OCI-LY1 (cell line): ENCODE data around the gene COLEC12.

ENCODE experiments used
- H2AFZ ChIP-seq: fragments of 200-600 bp; sonication (generic), shearing (Covaris generic); 2 replicates; pipeline ENCODE4 v1.6.0; 2014; ENCODE audit warnings: antibody characterized with exemption, mild to moderate bottlenecking, low read length
- H3F3A ChIP-seq: fragments of 200-600 bp; sonication (generic), shearing (Covaris generic); 2 replicates; pipeline ENCODE4 v1.6.0; 2014; ENCODE audit warnings: mild to moderate bottlenecking, antibody characterized with exemption, low read length, moderate library complexity; ENCODE audit not compliant: insufficient read depth
- H3K27ac ChIP-seq: fragments of 200-600 bp; sonication (generic); 2 replicates; pipeline ENCODE4 v1.5.1; 2014; ENCODE audit warnings: low read length, mixed run types, mild to moderate bottlenecking, low read depth; ENCODE audit not compliant: poor library complexity, severe bottlenecking
- H3K27me3 ChIP-seq: fragments of 200-600 bp; sonication (generic); 2 replicates; pipeline ENCODE4 v1.6.0; 2014; ENCODE audit warnings: antibody characterized with exemption, mild to moderate bottlenecking, low read length, moderate library complexity; ENCODE audit not compliant: insufficient read depth
- H3K36me3 ChIP-seq: fragments of 200-600 bp; sonication (generic); 2 replicates; pipeline ENCODE4 v1.6.1; 2014; ENCODE audit warnings: mild to moderate bottlenecking, antibody characterized with exemption, low read length, moderate library complexity, mixed read lengths; ENCODE audit not compliant: insufficient read depth
- H3K4me1 ChIP-seq: fragments of 200-600 bp; sonication (generic); 2 replicates; pipeline ENCODE4 v1.5.1; 2014; ENCODE audit warnings: mild to moderate bottlenecking, low read length, moderate library complexity; ENCODE audit not compliant: insufficient read depth, severe bottlenecking
- H3K4me2 ChIP-seq: fragments of 200-600 bp; sonication (generic), shearing (Covaris generic); 2 replicates; pipeline ENCODE4 v1.6.1; 2014; ENCODE audit warnings: low read length
- H3K4me3 ChIP-seq: fragments of 200-600 bp; sonication (generic); 2 replicates; pipeline ENCODE4 v1.5.1; 2014; ENCODE audit warnings: low read length, low read depth, mild to moderate bottlenecking, mixed read lengths; ENCODE audit not compliant: poor library complexity, severe bottlenecking
- H3K79me2 ChIP-seq: fragments of 200-600 bp; shearing (Covaris generic); 2 replicates; pipeline ENCODE4 v1.6.1; 2016; ENCODE audit warnings: mixed run types, low read length, mixed read lengths; ENCODE audit not compliant: insufficient read depth
- H3K9ac ChIP-seq: fragments of 200-600 bp; sonication (generic), shearing (Covaris generic); 2 replicates; pipeline ENCODE4 v1.6.1; 2014; ENCODE audit warnings: mild to moderate bottlenecking, low read length, mixed read lengths
- H3K9me2 ChIP-seq: fragments of 200-600 bp; sonication (generic), shearing (Covaris generic); 2 replicates; pipeline ENCODE4 v1.6.1; 2014; ENCODE audit warnings: low read depth, mild to moderate bottlenecking, low read length, mixed read lengths
- H3K9me3 ChIP-seq: fragments of 200-600 bp; shearing (Covaris generic); 2 replicates; pipeline ENCODE4 v1.6.1; 2014; ENCODE audit warnings: low read length, mixed read lengths
- H4K20me1 ChIP-seq: fragments of 200-600 bp; sonication (generic), shearing (Covaris generic); 2 replicates; pipeline ENCODE4 v1.6.0; 2016; ENCODE audit warnings: mild to moderate bottlenecking, low read length; ENCODE audit not compliant: insufficient read depth
- CTCF ChIP-seq: fragments of 200-600 bp; sonication (generic), shearing (Covaris generic); IDR thresholded peaks from 2 replicates; pipeline ENCODE4 v1.5.1; 2017; ENCODE audit warnings: mild to moderate bottlenecking, antibody characterized with exemption, low read length, moderate library complexity, mixed read lengths
- EZH2 ChIP-seq: fragments of 200-600 bp; sonication (generic), shearing (Covaris generic); IDR thresholded peaks from 2 replicates; pipeline ENCODE4 v1.8.0; 2017; ENCODE audit warnings: borderline replicate concordance, mixed run types, mild to moderate bottlenecking, antibody characterized with exemption, low read length, moderate library complexity, mixed read lengths

The COLEC12 gene

GRCh38 chr18:507636-508035 lies 7.1 kb upstream of the COLEC12 start:
- TF ChIP-seq CTCF (no peak), EZH2 (no peak)
- H3K4me3 ChIP-seq, result no peak overlapping the region
- no peak overlapping the region for H3K9ac ChIP-seq
- H3K27ac ChIP-seq, result no peak overlapping the region
- no peaks in the 10 kb centered on the region for H3K27me3 ChIP-seq
- no peaks in the 10 kb centered on the region for H3K36me3 ChIP-seq
- no peaks in the 10 kb centered on the region for H3K9me3 ChIP-seq
- no peaks in the 10 kb centered on the region for H3K9me2 ChIP-seq
- H3F3A ChIP-seq, result no peaks in the 10 kb centered on the region
- H4K20me1 ChIP-seq, result no peaks in the 10 kb centered on the region
- H3K4me1 ChIP-seq, result no peaks in the 10 kb centered on the region
- H2AFZ ChIP-seq, result no peak overlapping the region
- H3K79me2 ChIP-seq, result no peaks in the 10 kb centered on the region
- no peak overlapping the region for H3K4me2 ChIP-seq

GRCh38 chr18:506801-507200 lies 6.3 kb upstream of the COLEC12 start:
- H3K79me2 ChIP-seq, result no peaks in the 10 kb centered on the region
- H3K4me3 ChIP-seq, result no peak overlapping the region
- no peak overlapping the region for H2AFZ ChIP-seq
- H3K4me1 ChIP-seq, result no peaks in the 10 kb centered on the region
- no peak for TF ChIP-seq EZH2
- TF ChIP-seq CTCF, result no peak
- H3K27ac ChIP-seq, result no peak overlapping the region
- H4K20me1 ChIP-seq, result no peaks in the 10 kb centered on the region
- no peaks in the 10 kb centered on the region for H3K9me2 ChIP-seq
- no peak overlapping the region for H3K9ac ChIP-seq
- H3K4me2 ChIP-seq, result no peak overlapping the region
- H3K36me3 ChIP-seq, result no peaks in the 10 kb centered on the region
- no peaks in the 10 kb centered on the region for H3K27me3 ChIP-seq
- H3F3A ChIP-seq, result no peaks in the 10 kb centered on the region
- no peaks in the 10 kb centered on the region for H3K9me3 ChIP-seq

GRCh38 chr18:506264-506663 lies 5.8 kb upstream of the COLEC12 start:
- H3K4me3 ChIP-seq, result no peak overlapping the region

More at GRCh38 chr18:506264-506663, 5.8 kb upstream of the COLEC12 start:
- no peak for TF ChIP-seq EZH2
- no peak for TF ChIP-seq CTCF
- Histone ChIP-seq H3K9ac (no peak overlapping the region), H3K9me2 (no peaks in the 10 kb centered on the region), H3K27me3 (no peaks in the 10 kb centered on the region), H3K36me3 (no peaks in the 10 kb centered on the region), H3F3A (no peaks in the 10 kb centered on the region), H2AFZ (no peak overlapping the region), H3K79me2 (no peaks in the 10 kb centered on the region), H3K9me3 (no peaks in the 10 kb centered on the region), H3K4me1 (no peaks in the 10 kb centered on the region), H3K4me2 (no peak overlapping the region), H3K27ac (no peak overlapping the region), H4K20me1 (no peaks in the 10 kb centered on the region)
